GM23338 (cell line): ENCODE results near the gene DYSF. TPM values are rescaled to one million over a fixed set of nuclear protein-coding genes. Genes with fewer than 3 reads are reported as not detected.

Experiments used
- ATAC-seq: fragments of 200-7000 bp; cut with Tn5 transposase; 3 replicates; pipeline ENCODE4 v1.9.1; 2020
- DNase-seq: peaks from one replicate; pipeline ENCODE4 v3.0.0-alpha.2; 2015; ENCODE audit warnings: low spot score
- H2AFZ ChIP-seq: fragments of 200-600 bp; sonication (generic); 2 replicates; pipeline ENCODE4 v1.8.0; 2016; ENCODE audit warnings: antibody characterized with exemption, mild to moderate bottlenecking, moderate library complexity
- H3F3A ChIP-seq: fragments of 200-600 bp; sonication (generic); replicated peaks from 2 replicates; pipeline ENCODE4 v1.8.0; 2017; ENCODE audit warnings: antibody characterized with exemption, mixed run types, low read depth
- H3K27ac ChIP-seq: fragments of 200-600 bp; sonication (generic); 2 replicates; pipeline ENCODE4 v1.6.1; 2016; ENCODE audit warnings: low read depth
- H3K27me3 ChIP-seq: fragments of 200-600 bp; sonication (generic); 2 replicates; pipeline ENCODE4 v1.8.0; 2016; ENCODE audit warnings: mild to moderate bottlenecking, mixed run types, moderate library complexity; ENCODE audit not compliant: insufficient read depth
- H3K36me3 ChIP-seq: fragments of 200-600 bp; sonication (generic); 2 replicates; pipeline ENCODE4 v1.8.0; 2016; ENCODE audit warnings: mild to moderate bottlenecking; ENCODE audit not compliant: insufficient read depth
- H3K4me1 ChIP-seq: fragments of 200-600 bp; sonication (generic); 2 replicates; pipeline ENCODE4 v1.8.0; 2016; ENCODE audit warnings: mild to moderate bottlenecking, moderate library complexity; ENCODE audit not compliant: insufficient read depth
- H3K4me2 ChIP-seq: fragments of 200-600 bp; sonication (generic); 2 replicates; pipeline ENCODE4 v1.7.1; 2017; ENCODE audit warnings: mixed run types
- H3K4me3 ChIP-seq: fragments of 200-600 bp; sonication (generic); 2 replicates; pipeline ENCODE4 v1.6.1; 2016; ENCODE audit warnings: mixed run types
- H3K79me2 ChIP-seq: fragments of 200-600 bp; sonication (generic); replicated peaks from 2 replicates; pipeline ENCODE4 v1.8.0; 2017; ENCODE audit warnings: mild to moderate bottlenecking; ENCODE audit not compliant: insufficient read depth
- H3K9me2 ChIP-seq: fragments of 200-600 bp; sonication (generic); 2 replicates; pipeline ENCODE4 v1.8.0; 2017; ENCODE audit not compliant: insufficient read depth
- H4K20me1 ChIP-seq: fragments of 200-600 bp; sonication (generic); replicated peaks from 2 replicates; pipeline ENCODE4 v1.8.0; 2017; ENCODE audit warnings: mild to moderate bottlenecking; ENCODE audit not compliant: insufficient read depth
- H3K27ac Mint-ChIP-seq: 2 replicates; pipeline ENCODE4 v1.8.0; 2020; ENCODE audit warnings: inconsistent platforms, mild to moderate bottlenecking, moderate library complexity, mixed read lengths
- H3K27me3 Mint-ChIP-seq: 3 replicates; pipeline ENCODE4 v1.8.0; 2022; ENCODE audit warnings: low read depth, mild to moderate bottlenecking, moderate library complexity, mixed read lengths, inconsistent platforms; ENCODE audit not compliant: insufficient read depth, poor library complexity
- H3K36me3 Mint-ChIP-seq: 3 replicates; pipeline ENCODE4 v1.8.0; 2021; ENCODE audit warnings: low read depth, mild to moderate bottlenecking, inconsistent platforms, moderate library complexity, mixed read lengths
- H3K4me1 Mint-ChIP-seq: 3 replicates; pipeline ENCODE4 v1.8.0; 2020; ENCODE audit warnings: mild to moderate bottlenecking, inconsistent platforms, mixed read lengths
- H3K4me3 Mint-ChIP-seq: 3 replicates; pipeline ENCODE4 v1.8.0; 2021; ENCODE audit warnings: moderate library complexity, mild to moderate bottlenecking, inconsistent platforms, mixed read lengths
- H3K9me3 Mint-ChIP-seq: 3 replicates; pipeline ENCODE4 v1.8.0; 2020; ENCODE audit warnings: moderate library complexity, mild to moderate bottlenecking, inconsistent platforms, mixed read lengths
- CTCF ChIP-seq, 2 experiments: fragments of 200-600 bp in 1 of 2; sonication (generic) in 1 of 2; conservative IDR thresholded peaks; 2 replicates each; pipeline versions ENCODE4 v1.5.1 to v1.6.1; 2016 to 2017; ENCODE audit warnings: antibody characterized with exemption in 2 of 2, low read depth in 2 of 2, mild to moderate bottlenecking in 2 of 2, moderate library complexity in 1 of 2
- ETS1 ChIP-seq: IDR thresholded peaks from 2 replicates; pipeline ENCODE4 v1.6.1; 2016; ENCODE audit warnings: antibody characterized with exemption
- NANOG ChIP-seq: IDR thresholded peaks from 2 replicates; pipeline ENCODE4 v1.6.1; 2016; ENCODE audit warnings: antibody characterized with exemption, borderline replicate concordance
- POLR2AphosphoS5 ChIP-seq: IDR thresholded peaks from 2 replicates; pipeline ENCODE4 v1.6.1; 2016; ENCODE audit warnings: antibody characterized with exemption, low read depth
- REST ChIP-seq: IDR thresholded peaks from one replicate; pipeline ENCODE4 v1.6.1; 2018; ENCODE audit warnings: antibody characterized with exemption; ENCODE audit not compliant: unreplicated experiment
- STAT1 ChIP-seq: IDR thresholded peaks from one replicate; pipeline ENCODE4 v1.6.1; 2016; ENCODE audit warnings: antibody characterized with exemption; ENCODE audit not compliant: unreplicated experiment
- ZNF462 ChIP-seq: fragments of 250-450 bp; sonication (Bioruptor Pico); IDR thresholded peaks from 2 replicates; pipeline ENCODE4 v1.5.0; 2020; ENCODE audit warnings: mild to moderate bottlenecking, moderate library complexity
- polyA plus RNA-seq: library from polyadenylated mRNA; unstranded; fragments of >200 nt; fragmentation: Nextera tagmentation; extraction: Ambion mirVana; gene quantifications from 2 replicates; pipeline ENCODE4 v1.2.1, GENCODE V29; 2016
- total RNA-seq: library from RNA; depleted of rRNA; stranded (reverse); fragments of >200 nt; shearing (Covaris generic); gene quantifications from 2 replicates; pipeline ENCODE4 v1.2.3, GENCODE V29; 2014

The DYSF gene
- total and polyA plus RNA-seq, 2 experiments from 2014 or later, result 7.3 to 21.3 TPM

GRCh38 chr2:71605173-71605641 lies 151.8 kb downstream of the DYSF start (continued):
- TF ChIP-seq ETS1 (no peak), STAT1 (no peak), NANOG (no peak), ZNF462 (CRISPR knock-in tag) (no peak)

GRCh38 chr2:71605781-71606241 lies 152.4 kb downstream of the DYSF start:
- Mint-ChIP-seq H3K27me3 (peaks cover 10% of the 10 kb centered on the region), H3K4me1 (peaks cover 23% of the 10 kb centered on the region), H3K27ac (no peak overlapping the region), H3K36me3 (peaks cover 7% of the 10 kb centered on the region; the same call in 1 of the 3 replicates), H3K9me3 (no peaks in the 10 kb centered on the region), H3K4me3 (no peak overlapping the region)
- Histone ChIP-seq H3K27ac (no peak overlapping the region), H3K27me3 (no peaks in the 10 kb centered on the region), H3K4me3 (no peak overlapping the region), H3K4me1 (0 out of 2 replicates have a peak, but pooled peaks cover 6% of the 10 kb centered on the region), H3K9me2 (0 out of 2 replicates have a peak, but pooled peaks cover 5% of the 10 kb centered on the region), H3F3A (no peaks in the 10 kb centered on the region), H3K79me2 (no peaks in the 10 kb centered on the region), H4K20me1 (no peaks in the 10 kb centered on the region), H2AFZ (no peak overlapping the region), H3K4me2 (no peak overlapping the region), H3K36me3 (no peaks in the 10 kb centered on the region)
- no peak for TF ChIP-seq POLR2AphosphoS5
- TF ChIP-seq CTCF (conservative IDR thresholded peaks at IDR 0.05; ENCODE audit: low read depth in 2 of 2), result no peak
- no peak for TF ChIP-seq STAT1
- no peak for TF ChIP-seq ETS1
- no peak for TF ChIP-seq NANOG
- TF ChIP-seq REST, result no peak
- ATAC-seq (no peak), DNase-seq (no peak)
